T follicular helper cell (primary cell): ENCODE results near the gene LIMK1.
"Not testable (repeated sequence)": the region's sequence is repeated elsewhere in the genome, so short reads cannot be mapped to it uniquely, and the experiment has no call there.

Source experiments
- DNase-seq: peaks from one replicate; pipeline ENCODE4 v3.0.0-alpha.2; 2020; ENCODE audit warnings: low read depth

LIMK1 gene

DNA sequence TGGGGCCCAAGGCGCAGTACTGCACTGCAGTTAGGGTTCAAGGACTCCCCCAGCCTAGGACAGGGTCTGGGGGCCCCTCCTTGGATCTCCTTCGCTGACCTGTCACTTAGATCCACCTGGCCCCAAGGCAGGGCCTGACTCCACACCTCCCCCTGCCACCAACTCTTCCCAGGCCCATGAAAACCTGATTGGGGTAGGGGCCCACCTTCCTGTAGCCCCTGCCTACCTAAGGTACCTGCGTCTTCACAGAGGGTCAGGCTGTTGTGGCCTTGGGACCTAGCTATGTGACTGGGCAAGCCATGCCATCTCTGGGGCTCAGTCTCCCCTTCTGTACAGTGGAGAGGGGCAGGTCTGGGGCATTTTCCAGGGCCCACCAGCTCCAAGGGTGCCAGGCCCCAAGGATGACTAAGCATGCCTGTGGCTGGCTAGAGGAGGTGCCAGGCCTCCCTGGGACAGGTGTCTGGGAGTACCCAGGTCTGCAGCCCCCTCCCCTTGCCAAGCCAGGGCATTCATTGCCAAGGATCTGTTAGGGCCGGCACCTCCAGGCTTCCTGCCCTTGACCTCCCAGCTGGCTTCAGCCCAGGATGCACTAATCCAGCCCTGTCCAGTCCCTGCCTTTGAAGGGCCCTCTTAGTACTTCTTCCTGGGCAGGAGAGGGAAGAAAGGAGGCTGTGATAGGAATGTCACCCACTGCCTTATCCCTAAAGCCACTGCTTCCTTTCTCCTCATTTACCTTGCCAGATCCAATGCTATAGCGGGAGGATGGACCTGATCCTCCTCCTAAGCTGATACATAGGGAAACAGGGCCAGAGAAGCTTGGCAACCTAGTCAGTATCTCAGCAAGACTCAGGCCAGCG, 1.3 kb downstream of the LIMK1 start:
- DNase-seq: no peak

DNA sequence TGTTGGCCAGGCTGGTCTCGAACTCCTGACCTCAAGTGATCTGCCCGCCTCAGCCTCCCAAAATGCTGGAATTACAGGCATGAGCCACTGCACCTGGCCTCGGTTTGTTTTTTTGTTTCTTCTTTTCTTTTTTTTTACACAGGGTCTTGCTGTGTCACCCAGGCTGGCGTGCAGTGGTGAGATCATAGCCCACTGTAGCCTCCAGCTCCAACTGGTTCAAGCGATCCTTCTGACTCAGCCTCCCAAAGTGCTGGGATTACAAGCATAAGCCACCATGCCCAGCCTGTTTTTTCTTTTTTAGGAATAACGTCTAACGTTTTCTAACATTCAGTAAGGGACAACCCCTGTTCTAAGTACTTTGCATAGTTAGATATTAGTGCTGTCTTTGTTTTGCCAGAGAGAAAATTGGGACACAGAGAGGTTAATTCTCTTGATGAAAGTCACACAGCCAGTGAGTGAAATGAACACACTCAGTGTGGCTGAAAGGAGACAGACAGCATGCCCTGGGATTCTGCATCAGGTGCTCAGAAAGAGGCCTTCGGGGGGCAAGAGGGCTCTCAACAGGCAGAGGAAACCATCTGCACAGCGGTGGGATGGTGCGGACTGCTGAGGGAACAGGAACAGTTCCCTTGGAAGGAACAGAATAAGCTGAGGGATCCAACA, 4.3 kb downstream of the LIMK1 start:
- no peak for DNase-seq

DNA sequence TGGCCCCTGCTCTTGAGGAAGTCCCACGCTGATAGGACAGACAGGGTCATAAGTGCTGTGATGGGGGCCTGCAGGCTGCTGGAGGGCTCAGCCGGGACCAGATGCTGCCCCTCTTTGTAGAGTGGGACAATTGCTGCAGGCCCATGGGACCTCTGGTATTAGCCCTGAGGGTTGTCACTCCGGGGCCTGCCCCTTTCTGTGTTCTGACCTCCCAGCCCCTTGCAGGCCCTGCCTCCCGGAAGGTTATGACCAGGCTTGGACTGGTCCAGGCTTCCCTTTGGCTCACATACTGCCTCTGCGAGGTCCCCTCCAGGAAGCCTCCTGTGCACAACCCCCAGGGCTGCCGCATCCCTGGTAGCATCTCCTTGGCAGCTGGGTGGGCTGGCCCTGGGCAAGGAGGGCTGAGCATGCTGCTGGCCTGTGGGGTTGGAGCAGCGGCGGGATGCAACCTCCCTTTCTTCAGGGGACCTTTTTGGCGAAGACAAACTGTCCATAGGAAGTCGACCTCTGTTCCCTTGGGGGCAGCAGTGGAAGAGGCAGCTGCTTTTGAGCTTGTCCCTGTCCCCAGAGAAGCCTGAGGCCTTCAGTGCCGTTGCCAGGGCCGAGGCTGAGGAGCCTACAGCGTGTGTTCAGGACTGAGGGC, 8.8 kb downstream of the LIMK1 start:
- DNase-seq: no peak

DNA sequence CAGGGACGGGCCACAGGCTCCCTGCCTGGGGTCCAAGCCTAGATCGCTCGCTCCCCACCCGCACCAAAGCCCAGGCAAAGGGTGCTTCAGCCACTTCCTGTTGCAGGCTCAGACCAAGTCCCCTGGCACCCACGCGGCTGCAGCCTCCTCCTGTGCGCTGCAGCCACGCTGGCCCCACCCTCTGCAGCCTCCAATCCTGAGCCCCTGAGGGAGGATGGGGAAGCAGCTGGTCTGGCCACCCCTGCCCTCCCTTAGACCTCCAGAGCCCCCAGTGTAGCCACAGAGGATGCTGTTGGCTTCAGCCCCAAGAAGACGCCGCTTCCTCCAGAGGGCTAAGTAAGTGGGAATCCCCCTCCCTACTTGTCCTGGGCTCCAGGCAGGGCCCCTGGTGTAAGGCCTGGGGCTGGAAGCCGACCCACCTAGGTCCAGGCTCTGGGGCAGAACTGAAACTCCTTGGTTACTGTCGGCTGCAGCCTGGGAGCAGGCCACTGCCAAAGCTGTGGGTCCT, 9.4 kb downstream of the LIMK1 start:
- DNase-seq: no peak

GRCh38 chr7:74093671-74094223, 10.1 kb downstream of the LIMK1 start:
- no peak for DNase-seq

DNA sequence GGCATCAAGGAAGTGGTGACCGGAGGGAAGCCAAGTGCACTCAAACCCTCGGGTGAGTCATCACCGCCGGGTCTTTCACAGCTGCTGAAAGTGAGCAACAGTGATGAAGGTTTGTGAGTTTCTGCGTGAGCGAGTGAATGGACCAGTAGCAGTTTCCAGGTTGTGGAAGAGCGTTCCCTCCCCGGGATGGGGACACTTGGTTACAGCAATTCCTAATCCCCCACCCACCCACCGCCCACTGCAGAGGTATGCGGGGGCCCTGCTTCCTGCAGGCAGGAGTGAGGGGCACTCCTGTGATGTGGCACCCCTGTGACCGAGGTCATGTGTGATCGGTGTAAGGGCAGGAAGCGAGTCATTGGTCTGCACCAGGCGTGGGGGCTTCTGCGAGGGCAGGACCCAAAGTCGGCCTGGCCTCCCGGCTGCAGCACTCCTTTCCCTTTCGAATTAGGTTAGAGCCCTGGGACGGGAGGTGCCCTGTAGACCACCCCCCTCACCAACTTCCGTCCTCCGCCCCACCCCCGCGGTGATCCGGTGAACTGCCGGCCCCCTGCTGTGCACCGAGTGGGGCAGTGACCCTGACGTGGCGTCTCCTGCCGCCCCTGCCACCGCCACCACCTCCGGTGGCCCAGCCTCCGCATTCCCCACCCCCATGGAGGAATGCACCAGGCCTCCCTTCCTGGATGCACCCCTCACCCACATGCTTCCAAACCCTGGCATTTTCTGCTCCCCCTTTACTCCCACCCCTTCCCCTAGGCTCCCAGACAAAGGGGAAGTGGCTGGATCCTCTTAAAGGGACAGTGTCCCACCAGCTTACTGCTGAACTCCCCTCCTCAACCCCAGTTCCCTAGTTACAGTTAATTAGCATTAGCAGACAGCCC, 10.9 kb downstream of the LIMK1 start:
- DNase-seq: no peak

- no peak for DNase-seq
Observed at GRCh38 chr7:74095135-74095534, 11.5 kb downstream of the LIMK1 start.

DNA sequence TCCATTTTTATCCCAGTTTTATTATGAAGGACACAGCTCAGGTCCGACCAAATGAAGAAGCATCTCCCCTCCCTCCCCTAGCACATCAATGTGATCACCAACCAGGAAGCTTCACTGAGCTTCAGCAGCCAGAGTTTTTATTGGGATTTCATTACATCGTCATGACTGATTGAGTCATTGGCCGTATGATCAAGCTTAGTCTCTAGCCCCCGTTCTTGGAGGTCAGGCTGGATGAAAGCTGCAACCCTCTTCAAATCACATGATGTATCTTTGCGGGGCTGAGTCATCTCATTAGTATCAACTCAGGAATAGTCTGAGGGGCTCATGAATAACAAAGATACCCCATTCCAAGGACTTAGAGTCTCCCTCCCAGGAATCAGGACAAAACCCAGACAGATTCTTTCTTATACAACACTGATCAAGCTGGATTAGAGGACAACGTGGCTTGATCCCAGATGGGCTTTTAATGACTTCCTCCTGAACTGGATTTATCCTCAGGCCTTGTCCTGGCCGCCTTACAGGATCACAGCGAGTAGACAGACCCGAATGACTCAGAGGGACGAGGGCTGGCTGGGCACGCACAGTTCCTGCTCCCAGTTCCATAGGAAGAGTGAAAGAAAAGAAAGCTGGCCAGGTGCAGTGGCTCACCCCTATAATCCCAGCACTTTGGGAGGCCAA, 14.5 kb downstream of the LIMK1 start:
- no peak for DNase-seq

- no peak for DNase-seq
Observed at GRCh38 chr7:74099031-74099430, 15.4 kb downstream of the LIMK1 start.

- DNase-seq: no peak
Observed at GRCh38 chr7:74101061-74101681, 17.6 kb downstream of the LIMK1 start.

DNA sequence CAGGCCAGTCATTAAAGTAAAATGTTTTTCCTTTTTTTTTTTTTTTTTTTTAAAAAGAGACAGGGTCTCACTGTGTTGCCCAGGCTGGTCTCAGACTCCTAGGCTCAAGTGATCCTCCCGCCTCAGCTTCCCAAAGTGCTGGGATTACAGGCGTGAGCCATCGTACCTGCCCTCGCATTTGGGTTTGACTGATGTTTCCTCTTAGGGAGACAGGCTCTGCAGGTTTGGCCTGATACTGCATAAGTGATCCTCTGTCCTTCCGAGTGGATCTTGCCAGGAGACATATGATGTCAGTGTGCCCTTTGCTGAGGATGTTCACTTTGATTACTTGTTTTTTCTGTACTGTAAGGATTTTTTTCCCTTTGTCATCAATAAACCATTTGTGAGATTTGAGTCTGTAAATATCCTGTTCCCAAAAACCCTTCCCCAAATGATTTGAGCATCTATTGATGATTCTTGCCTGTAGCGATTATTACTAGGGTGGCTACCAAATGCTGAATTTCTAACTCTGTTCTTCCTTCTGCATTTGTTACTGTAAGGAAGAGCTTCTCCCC, 19.7 kb downstream of the LIMK1 start:
- DNase-seq: no peak

DNA sequence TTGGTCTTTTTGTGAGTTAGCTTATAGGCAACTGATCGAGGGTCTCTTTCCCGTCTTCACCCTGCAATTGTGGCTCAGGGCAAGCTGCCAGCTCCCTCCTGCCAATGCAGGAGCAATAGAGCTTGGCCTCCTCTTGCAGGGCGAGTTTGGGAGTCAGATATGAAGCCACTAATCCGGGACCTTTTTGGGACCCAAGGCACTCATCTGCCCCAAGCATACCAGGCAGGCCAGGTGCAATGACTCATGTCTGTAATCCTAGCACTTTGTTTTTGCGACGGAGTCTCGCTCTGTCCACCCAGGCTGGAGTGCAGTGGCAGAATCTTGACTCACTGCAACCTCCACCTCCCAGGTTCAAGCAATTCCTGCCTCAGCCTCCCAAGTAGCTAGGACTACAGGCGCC, 21.1 kb downstream of the LIMK1 start:
- DNase-seq: no peak

DNA sequence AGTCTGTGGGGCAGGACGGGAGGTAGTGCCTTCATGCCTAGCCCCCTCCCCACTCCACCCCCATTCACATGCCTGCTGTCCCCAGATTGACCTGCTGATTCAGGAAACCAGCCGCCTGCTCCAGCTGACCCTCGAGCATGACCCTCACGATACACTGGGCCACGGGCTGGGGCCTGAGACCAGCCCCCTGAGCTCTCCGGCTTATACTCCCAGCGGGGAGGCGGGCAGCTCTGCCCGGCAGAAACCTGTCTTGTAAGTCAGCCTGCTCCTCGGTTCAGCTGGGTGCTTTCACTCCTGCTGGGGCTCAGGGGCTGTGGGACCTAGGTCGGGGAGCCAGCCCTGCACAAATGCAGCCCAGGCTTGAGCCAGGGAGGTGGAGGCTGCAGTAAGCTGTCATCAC, 22.4 kb downstream of the LIMK1 start:
- no peak for DNase-seq

GRCh38 chr7:74106846-74107245, 23.2 kb downstream of the LIMK1 start:
- no peak for DNase-seq

DNA sequence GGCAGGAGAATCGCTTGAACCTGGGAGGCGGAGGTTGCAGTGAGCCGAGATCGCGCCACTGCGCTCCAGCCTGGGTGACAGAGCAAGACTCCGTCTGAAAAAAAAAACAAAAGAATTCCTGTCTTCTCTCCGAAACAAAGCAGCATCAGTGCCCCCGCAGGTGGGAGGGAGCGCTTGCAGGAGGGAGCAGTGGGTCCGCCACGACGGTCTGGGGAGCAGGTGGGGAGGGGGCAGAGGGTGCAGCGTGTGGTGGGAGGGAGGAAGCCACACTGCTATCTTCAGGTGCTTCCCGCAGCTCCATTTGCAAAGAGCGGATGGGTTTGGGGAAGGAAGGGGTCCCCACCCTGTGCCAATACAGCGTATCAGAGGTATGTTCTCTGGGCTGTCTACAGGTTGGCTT, 31.7 kb downstream of the LIMK1 start:
- DNase-seq: no peak

DNA sequence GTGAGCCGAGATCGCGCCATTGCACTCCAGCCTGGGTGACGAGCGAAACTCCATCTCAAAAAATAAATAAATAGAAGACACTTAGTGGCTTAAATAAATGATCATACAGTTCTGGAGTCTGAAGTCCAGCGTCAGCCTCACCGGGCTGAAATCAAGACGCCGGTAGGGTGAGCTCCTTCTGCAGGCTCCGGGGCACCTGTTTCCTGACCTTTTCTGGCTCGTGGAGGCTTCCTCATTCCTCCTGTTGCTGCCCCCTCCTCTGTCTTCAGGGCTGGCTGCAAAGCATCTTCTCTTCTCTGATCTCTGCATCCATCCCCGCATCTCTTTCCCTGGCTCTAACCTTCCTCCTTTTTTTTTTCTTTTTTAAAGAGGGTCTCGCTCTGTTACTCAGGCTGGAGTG, 32.8 kb downstream of the LIMK1 start:
- DNase-seq: no peak

DNA sequence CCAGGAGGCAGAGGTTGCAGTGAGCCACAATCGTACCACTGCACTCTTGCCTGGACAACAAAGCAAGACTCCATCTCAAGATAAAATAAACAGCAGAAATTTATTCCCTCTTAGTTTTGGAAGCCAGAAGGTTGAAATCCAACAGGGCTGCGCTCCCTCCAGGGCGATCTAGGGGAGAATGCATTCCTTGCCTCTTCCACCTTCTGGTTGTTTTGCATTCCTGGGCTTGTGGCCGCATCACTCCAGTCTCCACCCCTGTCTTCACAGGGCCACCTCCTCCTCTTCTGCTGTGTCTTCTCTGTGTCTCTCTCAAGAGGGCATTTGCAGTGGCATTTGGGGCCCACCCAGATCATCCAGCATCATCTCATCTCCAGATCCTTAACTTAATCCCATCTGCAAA, 36.2 kb downstream of the LIMK1 start:
- DNase-seq: no peak

DNA sequence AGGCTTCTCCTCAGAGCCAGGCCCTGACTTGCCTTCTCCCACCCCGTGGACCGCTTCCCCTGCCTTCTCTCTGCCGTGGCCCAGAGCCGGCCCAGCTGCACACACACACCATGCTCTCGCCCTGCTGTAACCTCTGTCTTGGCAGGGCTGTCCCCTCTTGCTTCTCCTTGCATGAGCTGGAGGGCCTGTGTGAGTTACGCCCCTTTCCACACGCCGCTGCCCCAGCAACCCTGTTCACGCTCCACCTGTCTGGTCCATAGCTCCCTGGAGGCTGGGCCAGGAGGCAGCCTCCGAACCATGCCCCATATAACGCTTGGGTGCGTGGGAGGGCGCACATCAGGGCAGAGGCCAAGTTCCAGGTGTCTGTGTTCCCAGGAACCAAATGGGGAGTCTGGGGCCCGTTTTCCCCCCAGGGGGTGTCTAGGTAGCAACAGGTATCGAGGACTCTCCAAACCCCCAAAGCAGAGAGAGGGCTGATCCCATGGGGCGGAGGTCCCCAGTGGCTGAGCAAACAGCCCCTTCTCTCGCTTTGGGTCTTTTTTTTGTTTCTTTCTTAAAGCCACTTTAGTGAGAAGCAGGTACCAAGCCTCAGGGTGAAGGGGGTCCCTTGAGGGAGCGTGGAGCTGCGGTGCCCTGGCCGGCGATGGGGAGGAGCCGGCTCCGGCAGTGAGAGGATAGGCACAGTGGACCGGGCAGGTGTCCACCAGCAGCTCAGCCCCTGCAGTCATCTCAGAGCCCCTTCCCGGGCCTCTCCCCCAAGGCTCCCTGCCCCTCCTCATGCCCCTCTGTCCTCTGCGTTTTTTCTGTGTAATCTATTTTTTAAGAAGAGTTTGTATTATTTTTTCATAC, 38.0 kb downstream of the LIMK1 start:
- DNase-seq: no peak

- DNase-seq: not testable (repeated sequence)
Observed at GRCh38 chr7:74123892-74124291, 40.3 kb downstream of the LIMK1 start.
